Bone marrow (tissue), 2 donors: ENCODE results near the gene SH2D1B.
A peak's percentile ranks its signal among the peaks of the same experiment; 100 is the strongest.

Source experiments
- DNase-seq, 2 donors: peaks; one replicate each; lab custom pipeline; 2025; lab: John Stamatoyannopoulos, UW

SH2D1B gene

GRCh38 chr1:162398999-162399580 lies 12.8 kb downstream of the SH2D1B start:
- DNase-seq, result no peak

GRCh38 chr1:162397943-162398560 lies 13.9 kb downstream of the SH2D1B start:
- DNase-seq, result no peak

GRCh38 chr1:162397039-162397448 lies 14.9 kb downstream of the SH2D1B start:
- DNase-seq, result no peak

GRCh38 chr1:162396201-162396906 lies 15.6 kb downstream of the SH2D1B start:
- DNase-seq, result no peak

- DNase-seq, result peak in 1 of 2 donors; percentile 22
These were observed 20.0 kb downstream of the SH2D1B start for GRCh38 chr1:162391790-162392563.

- DNase-seq, result no peak
These were observed 21.3 kb downstream of the SH2D1B start for GRCh38 chr1:162390396-162391185.

- no peak for DNase-seq
These were observed 22.0 kb downstream of the SH2D1B start for GRCh38 chr1:162389971-162390370.

GRCh38 chr1:162389021-162389818 lies 22.7 kb downstream of the SH2D1B start:
- no peak for DNase-seq

- DNase-seq, result no peak
These were observed 23.3 kb downstream of the SH2D1B start for GRCh38 chr1:162388615-162389014.

GRCh38 chr1:162388083-162388594 lies 23.8 kb downstream of the SH2D1B start:
- DNase-seq, result no peak

- DNase-seq, result no peak
These were observed 24.5 kb downstream of the SH2D1B start for GRCh38 chr1:162387226-162388082.

GRCh38 chr1:162386292-162387225 lies 25.4 kb downstream of the SH2D1B start:
- DNase-seq, result no peak

- no peak for DNase-seq
These were observed 26.2 kb downstream of the SH2D1B start for GRCh38 chr1:162385702-162386101.

- no peak for DNase-seq
These were observed 26.7 kb downstream of the SH2D1B start for GRCh38 chr1:162385280-162385623.

GRCh38 chr1:162384601-162385279 lies 27.2 kb downstream of the SH2D1B start:
- no peak for DNase-seq

- no peak for DNase-seq
These were observed 27.8 kb downstream of the SH2D1B start for GRCh38 chr1:162384116-162384515.

- no peak for DNase-seq
These were observed 28.4 kb downstream of the SH2D1B start for GRCh38 chr1:162383516-162383915.

- no peak for DNase-seq
These were observed 28.8 kb downstream of the SH2D1B start for GRCh38 chr1:162383091-162383490.
